Lower leg skin (tissue), 3 donors: ENCODE data around the gene MACROD1.

Experiments
- POLR2A ChIP-seq, 2 donors: fragments of 450-650 bp; IDR thresholded peaks; one replicate each; pipeline ENCODE4 v1.6.1; 2016 to 2017; ENCODE audit warnings: antibody characterized with exemption in 2 of 2, mild to moderate bottlenecking in 1 of 2, moderate library complexity in 1 of 2
- TF ChIP-seq, protein P1 (sequence below), 3 donors: fragments of 450-650 bp; IDR thresholded peaks; one replicate each; pipeline ENCODE4 v1.5.1; 2016; ENCODE audit warnings: antibody characterized with exemption in 3 of 3, mild to moderate bottlenecking in 3 of 3, moderate library complexity in 2 of 3

DNA sequence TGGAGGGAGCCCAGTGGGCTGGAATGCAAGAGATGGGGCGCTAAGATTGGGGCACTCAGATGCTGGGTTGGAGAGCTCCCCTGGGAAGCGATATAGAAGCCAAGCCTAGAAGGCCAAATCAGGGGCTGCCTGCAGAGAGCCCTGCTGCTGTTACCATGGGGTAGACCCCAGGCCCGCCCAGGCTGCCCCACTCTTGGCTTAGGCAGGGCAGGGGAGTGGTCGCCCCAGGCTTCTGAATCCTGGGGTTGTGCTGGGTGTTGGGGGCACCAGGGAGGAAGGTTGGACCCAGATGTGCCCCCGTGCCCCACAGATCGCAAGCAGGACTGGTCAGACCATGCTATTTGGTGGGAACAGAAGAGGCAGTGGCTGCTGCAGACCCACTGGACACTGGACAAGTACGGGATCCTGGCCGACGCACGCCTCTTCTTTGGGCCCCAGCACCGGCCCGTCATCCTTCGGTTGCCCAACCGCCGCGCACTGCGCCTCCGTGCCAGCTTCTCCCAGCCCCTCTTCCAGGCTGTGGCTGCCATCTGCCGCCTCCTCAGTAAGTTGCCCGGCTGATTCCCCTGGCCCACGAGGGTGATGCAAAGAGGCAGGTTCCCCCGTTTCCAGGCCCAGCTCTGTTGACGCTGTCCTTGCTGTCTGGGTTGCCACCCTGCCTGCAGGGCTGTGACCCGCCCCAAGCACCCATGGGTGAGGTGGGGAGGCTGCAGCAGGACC lies 44.5 kb upstream of the MACROD1 start:
- TF ChIP-seq POLR2A (IDR thresholded peaks at IDR 0.05), result no peak
- TF ChIP-seq, protein P1, sequence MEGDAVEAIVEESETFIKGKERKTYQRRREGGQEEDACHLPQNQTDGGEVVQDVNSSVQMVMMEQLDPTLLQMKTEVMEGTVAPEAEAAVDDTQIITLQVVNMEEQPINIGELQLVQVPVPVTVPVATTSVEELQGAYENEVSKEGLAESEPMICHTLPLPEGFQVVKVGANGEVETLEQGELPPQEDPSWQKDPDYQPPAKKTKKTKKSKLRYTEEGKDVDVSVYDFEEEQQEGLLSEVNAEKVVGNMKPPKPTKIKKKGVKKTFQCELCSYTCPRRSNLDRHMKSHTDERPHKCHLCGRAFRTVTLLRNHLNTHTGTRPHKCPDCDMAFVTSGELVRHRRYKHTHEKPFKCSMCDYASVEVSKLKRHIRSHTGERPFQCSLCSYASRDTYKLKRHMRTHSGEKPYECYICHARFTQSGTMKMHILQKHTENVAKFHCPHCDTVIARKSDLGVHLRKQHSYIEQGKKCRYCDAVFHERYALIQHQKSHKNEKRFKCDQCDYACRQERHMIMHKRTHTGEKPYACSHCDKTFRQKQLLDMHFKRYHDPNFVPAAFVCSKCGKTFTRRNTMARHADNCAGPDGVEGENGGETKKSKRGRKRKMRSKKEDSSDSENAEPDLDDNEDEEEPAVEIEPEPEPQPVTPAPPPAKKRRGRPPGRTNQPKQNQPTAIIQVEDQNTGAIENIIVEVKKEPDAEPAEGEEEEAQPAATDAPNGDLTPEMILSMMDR (IDR thresholded peaks at IDR 0.05), result no peak
